Activated CD4-positive, CD25-positive, alpha-beta regulatory T cell (primary cell): ENCODE results near the gene SEZ6.
"Not testable (repeated sequence)": the region's sequence is repeated elsewhere in the genome, so short reads cannot be mapped to it uniquely, and the experiment has no call there.

Experiments used
- DNase-seq, 4 experiments: peaks; one replicate each; lab custom pipeline; 2025; lab: John Stamatoyannopoulos, UW

Gene SEZ6

GRCh38 chr17:28935744-28936460 is 69.9 kb downstream of the SEZ6 start:
- DNase-seq = no peak

- DNase-seq = not testable (repeated sequence)
These were observed 71.3 kb downstream of the SEZ6 start for GRCh38 chr17:28934508-28934907.

GRCh38 chr17:28929787-28930186 is 76.0 kb downstream of the SEZ6 start:
- no peak for DNase-seq

- DNase-seq = no peak
These were observed 77.8 kb downstream of the SEZ6 start for GRCh38 chr17:28928061-28928460.

GRCh38 chr17:28926786-28927185 is 79.0 kb downstream of the SEZ6 start:
- DNase-seq = no peak

GRCh38 chr17:28926366-28926765 is 79.5 kb downstream of the SEZ6 start:
- no peak for DNase-seq

- DNase-seq = peak in 1 of 4 experiments; percentile 13
These were observed 79.9 kb downstream of the SEZ6 start for GRCh38 chr17:28925912-28926365.

GRCh38 chr17:28920201-28920600 is 85.6 kb downstream of the SEZ6 start:
- no peak for DNase-seq

GRCh38 chr17:28918295-28918694 is 87.5 kb downstream of the SEZ6 start:
- no peak for DNase-seq

GRCh38 chr17:28917465-28917864 is 88.4 kb downstream of the SEZ6 start:
- DNase-seq = no peak

- no peak for DNase-seq
These were observed 88.8 kb downstream of the SEZ6 start for GRCh38 chr17:28917029-28917428.

GRCh38 chr17:28916302-28916934 is 89.4 kb downstream of the SEZ6 start:
- DNase-seq = no peak

- DNase-seq = no peak
These were observed 92.9 kb downstream of the SEZ6 start for GRCh38 chr17:28912938-28913333.

- DNase-seq = no peak
These were observed 93.4 kb downstream of the SEZ6 start for GRCh38 chr17:28912281-28912937.

- DNase-seq = no peak
These were observed 94.3 kb downstream of the SEZ6 start for GRCh38 chr17:28911411-28912045.

GRCh38 chr17:28910534-28910933 is 95.3 kb downstream of the SEZ6 start:
- no peak for DNase-seq

GRCh38 chr17:28908640-28909167 is 97.1 kb downstream of the SEZ6 start:
- no peak for DNase-seq

- no peak for DNase-seq
These were observed 97.9 kb downstream of the SEZ6 start for GRCh38 chr17:28907709-28908475.

GRCh38 chr17:28906706-28907438 is 99.0 kb downstream of the SEZ6 start:
- DNase-seq = no peak

GRCh38 chr17:28906276-28906675 is 99.6 kb downstream of the SEZ6 start:
- no peak for DNase-seq
